OCI-LY1 (cell line): ENCODE measurements around the gene GABRP.

Experiments
- H2AFZ ChIP-seq: fragments of 200-600 bp; sonication (generic), shearing (Covaris generic); 2 replicates; pipeline ENCODE4 v1.6.0; 2014; ENCODE audit warnings: antibody characterized with exemption, mild to moderate bottlenecking, low read length
- H3F3A ChIP-seq: fragments of 200-600 bp; sonication (generic), shearing (Covaris generic); 2 replicates; pipeline ENCODE4 v1.6.0; 2014; ENCODE audit warnings: mild to moderate bottlenecking, antibody characterized with exemption, low read length, moderate library complexity; ENCODE audit not compliant: insufficient read depth
- H3K27ac ChIP-seq: fragments of 200-600 bp; sonication (generic); 2 replicates; pipeline ENCODE4 v1.5.1; 2014; ENCODE audit warnings: low read length, mixed run types, mild to moderate bottlenecking, low read depth; ENCODE audit not compliant: poor library complexity, severe bottlenecking
- H3K27me3 ChIP-seq: fragments of 200-600 bp; sonication (generic); 2 replicates; pipeline ENCODE4 v1.6.0; 2014; ENCODE audit warnings: antibody characterized with exemption, mild to moderate bottlenecking, low read length, moderate library complexity; ENCODE audit not compliant: insufficient read depth
- H3K36me3 ChIP-seq: fragments of 200-600 bp; sonication (generic); 2 replicates; pipeline ENCODE4 v1.6.1; 2014; ENCODE audit warnings: mild to moderate bottlenecking, antibody characterized with exemption, low read length, moderate library complexity, mixed read lengths; ENCODE audit not compliant: insufficient read depth
- H3K4me1 ChIP-seq: fragments of 200-600 bp; sonication (generic); 2 replicates; pipeline ENCODE4 v1.5.1; 2014; ENCODE audit warnings: mild to moderate bottlenecking, low read length, moderate library complexity; ENCODE audit not compliant: insufficient read depth, severe bottlenecking
- H3K4me2 ChIP-seq: fragments of 200-600 bp; sonication (generic), shearing (Covaris generic); 2 replicates; pipeline ENCODE4 v1.6.1; 2014; ENCODE audit warnings: low read length
- H3K4me3 ChIP-seq: fragments of 200-600 bp; sonication (generic); 2 replicates; pipeline ENCODE4 v1.5.1; 2014; ENCODE audit warnings: low read length, low read depth, mild to moderate bottlenecking, mixed read lengths; ENCODE audit not compliant: poor library complexity, severe bottlenecking
- H3K79me2 ChIP-seq: fragments of 200-600 bp; shearing (Covaris generic); 2 replicates; pipeline ENCODE4 v1.6.1; 2016; ENCODE audit warnings: mixed run types, low read length, mixed read lengths; ENCODE audit not compliant: insufficient read depth
- H3K9ac ChIP-seq: fragments of 200-600 bp; sonication (generic), shearing (Covaris generic); 2 replicates; pipeline ENCODE4 v1.6.1; 2014; ENCODE audit warnings: mild to moderate bottlenecking, low read length, mixed read lengths
- H3K9me2 ChIP-seq: fragments of 200-600 bp; sonication (generic), shearing (Covaris generic); 2 replicates; pipeline ENCODE4 v1.6.1; 2014; ENCODE audit warnings: low read depth, mild to moderate bottlenecking, low read length, mixed read lengths
- H3K9me3 ChIP-seq: fragments of 200-600 bp; shearing (Covaris generic); 2 replicates; pipeline ENCODE4 v1.6.1; 2014; ENCODE audit warnings: low read length, mixed read lengths
- H4K20me1 ChIP-seq: fragments of 200-600 bp; sonication (generic), shearing (Covaris generic); 2 replicates; pipeline ENCODE4 v1.6.0; 2016; ENCODE audit warnings: mild to moderate bottlenecking, low read length; ENCODE audit not compliant: insufficient read depth
- CTCF ChIP-seq: fragments of 200-600 bp; sonication (generic), shearing (Covaris generic); IDR thresholded peaks from 2 replicates; pipeline ENCODE4 v1.5.1; 2017; ENCODE audit warnings: mild to moderate bottlenecking, antibody characterized with exemption, low read length, moderate library complexity, mixed read lengths
- EZH2 ChIP-seq: fragments of 200-600 bp; sonication (generic), shearing (Covaris generic); IDR thresholded peaks from 2 replicates; pipeline ENCODE4 v1.8.0; 2017; ENCODE audit warnings: borderline replicate concordance, mixed run types, mild to moderate bottlenecking, antibody characterized with exemption, low read length, moderate library complexity, mixed read lengths

GABRP gene

DNA sequence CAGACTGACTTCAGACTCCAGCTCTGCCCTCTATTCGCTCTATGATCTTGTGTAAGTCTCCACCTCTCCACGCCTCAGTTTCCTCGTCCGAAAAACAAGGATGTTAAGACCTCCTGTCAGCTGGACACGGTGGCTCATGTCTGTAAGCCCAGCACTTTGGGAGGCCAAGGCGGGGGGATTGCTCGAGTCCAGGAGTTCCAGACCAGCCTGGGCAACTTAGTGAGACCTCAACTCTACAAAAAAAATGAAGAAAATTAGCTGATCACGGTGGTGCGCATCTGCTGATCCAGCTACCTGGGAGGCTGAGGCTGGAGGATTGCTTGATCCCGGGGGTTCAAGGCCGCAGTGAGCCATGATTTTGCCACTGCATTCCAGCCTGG is 36.6 kb upstream of the GABRP start:
- Histone ChIP-seq H3K9ac (no peak overlapping the region), H3K4me3 (no peak overlapping the region), H3K36me3 (no peaks in the 10 kb centered on the region), H2AFZ (no peak overlapping the region), H3F3A (no peaks in the 10 kb centered on the region), H3K79me2 (no peaks in the 10 kb centered on the region), H3K9me2 (no peaks in the 10 kb centered on the region), H3K4me2 (no peak overlapping the region), H4K20me1 (no peaks in the 10 kb centered on the region), H3K27me3 (no peaks in the 10 kb centered on the region), H3K9me3 (no peaks in the 10 kb centered on the region), H3K4me1 (no peaks in the 10 kb centered on the region), H3K27ac (no peak overlapping the region)
- TF ChIP-seq EZH2 (no peak), CTCF (no peak)

DNA sequence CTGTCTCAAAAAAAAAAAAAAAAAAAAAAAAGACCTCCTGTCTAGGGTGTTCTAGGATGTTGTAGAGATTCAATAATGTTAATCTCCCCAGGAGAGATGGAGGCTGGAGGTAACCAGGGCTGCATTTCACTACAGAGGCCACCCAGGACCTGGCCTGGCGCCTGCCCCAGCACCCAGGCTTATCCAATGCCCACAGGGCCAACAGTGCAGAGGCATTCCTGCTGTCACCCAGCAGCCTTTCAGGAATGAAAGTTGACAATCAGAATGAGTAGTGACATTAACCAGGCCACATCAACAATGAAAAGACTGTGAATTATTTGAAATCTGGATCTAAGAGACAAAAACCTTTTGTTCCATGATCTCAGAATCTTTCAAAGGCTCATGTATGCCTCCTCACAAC is 36.2 kb upstream of the GABRP start:
- H3K27me3 ChIP-seq: no peaks in the 10 kb centered on the region
- no peaks in the 10 kb centered on the region for H3K36me3 ChIP-seq
- no peaks in the 10 kb centered on the region for H3K79me2 ChIP-seq
- H3F3A ChIP-seq: no peaks in the 10 kb centered on the region
- H3K4me3 ChIP-seq: no peak overlapping the region
- H3K9me2 ChIP-seq: no peaks in the 10 kb centered on the region
- H3K4me2 ChIP-seq: no peak overlapping the region
- H3K4me1 ChIP-seq: no peaks in the 10 kb centered on the region
- no peak for TF ChIP-seq EZH2
- TF ChIP-seq CTCF: no peak
- no peak overlapping the region for H3K27ac ChIP-seq
- H2AFZ ChIP-seq: no peak overlapping the region
- no peaks in the 10 kb centered on the region for H4K20me1 ChIP-seq
- H3K9ac ChIP-seq: no peak overlapping the region
- no peaks in the 10 kb centered on the region for H3K9me3 ChIP-seq

GRCh38 chr5:170747851-170748250 is 35.7 kb upstream of the GABRP start:
- Histone ChIP-seq H3F3A (no peaks in the 10 kb centered on the region), H3K27ac (no peak overlapping the region)

More at GRCh38 chr5:170747851-170748250, 35.7 kb upstream of the GABRP start:
- no peaks in the 10 kb centered on the region for H4K20me1 ChIP-seq
- H2AFZ ChIP-seq: no peak overlapping the region
- H3K4me1 ChIP-seq: no peaks in the 10 kb centered on the region
- H3K79me2 ChIP-seq: no peaks in the 10 kb centered on the region
- no peak overlapping the region for H3K9ac ChIP-seq
- H3K9me3 ChIP-seq: no peaks in the 10 kb centered on the region
- H3K36me3 ChIP-seq: no peaks in the 10 kb centered on the region
- H3K27me3 ChIP-seq: no peaks in the 10 kb centered on the region
- no peak overlapping the region for H3K4me2 ChIP-seq
- H3K4me3 ChIP-seq: no peak overlapping the region
- no peak for TF ChIP-seq EZH2
- no peak for TF ChIP-seq CTCF
- no peaks in the 10 kb centered on the region for H3K9me2 ChIP-seq
